ENCODE data around the gene RNF186.

The RNF186 gene

DNA sequence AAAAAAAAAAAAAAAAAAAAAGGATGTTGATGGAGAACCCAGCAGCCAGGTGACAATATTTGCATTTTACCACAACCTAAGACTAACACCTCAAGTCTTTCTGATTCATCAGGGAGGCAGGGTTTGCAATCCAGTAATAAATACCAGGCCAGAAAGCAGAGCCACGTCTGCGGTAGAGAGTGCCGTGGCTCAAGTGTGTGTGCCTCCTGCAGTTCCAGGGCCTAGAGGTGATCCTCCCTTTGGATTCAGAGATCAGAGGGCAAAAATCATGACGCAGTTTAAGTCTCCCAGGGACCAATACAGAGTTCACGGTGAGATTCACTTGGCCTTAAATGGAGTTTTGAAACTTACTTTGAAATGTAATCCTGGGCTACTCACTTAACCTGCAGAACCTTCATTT lies 50.2 kb downstream of the RNF186 start:
- Histone ChIP-seq H3K9me3 (ENCODE audit: control insufficient read depth, insufficient read depth, low read length) (no peaks in the 10 kb centered on the region), H3K36me3 (ENCODE audit: control insufficient read depth, insufficient read depth, low read length) (no peaks in the 10 kb centered on the region), H3K4me3 (ENCODE audit: low read length) (no peak overlapping the region), H3K27me3 (ENCODE audit: control insufficient read depth, insufficient read depth, low read length) (no peaks in the 10 kb centered on the region), H3K27ac (ENCODE audit: low read length) (no peak overlapping the region), H3K4me1 (ENCODE audit: control insufficient read depth, insufficient read depth, low read length) (peaks cover 3% of the 10 kb centered on the region; the same call in 1 of the 2 replicates)
- whole genome bisulfite sequencing (ENCODE audit: insufficient coverage, insufficient read length): no CpG with 5 or more reads among the region's 5 CpGs
- no peak for DNase-seq (ENCODE audit: low read depth, low spot score)
